ENCODE data around the gene SSBP2.

The SSBP2 gene

GRCh38 chr5:81424728-81425127 lies 326.2 kb downstream of the SSBP2 start:
- TF ChIP-seq, protein P1, sequence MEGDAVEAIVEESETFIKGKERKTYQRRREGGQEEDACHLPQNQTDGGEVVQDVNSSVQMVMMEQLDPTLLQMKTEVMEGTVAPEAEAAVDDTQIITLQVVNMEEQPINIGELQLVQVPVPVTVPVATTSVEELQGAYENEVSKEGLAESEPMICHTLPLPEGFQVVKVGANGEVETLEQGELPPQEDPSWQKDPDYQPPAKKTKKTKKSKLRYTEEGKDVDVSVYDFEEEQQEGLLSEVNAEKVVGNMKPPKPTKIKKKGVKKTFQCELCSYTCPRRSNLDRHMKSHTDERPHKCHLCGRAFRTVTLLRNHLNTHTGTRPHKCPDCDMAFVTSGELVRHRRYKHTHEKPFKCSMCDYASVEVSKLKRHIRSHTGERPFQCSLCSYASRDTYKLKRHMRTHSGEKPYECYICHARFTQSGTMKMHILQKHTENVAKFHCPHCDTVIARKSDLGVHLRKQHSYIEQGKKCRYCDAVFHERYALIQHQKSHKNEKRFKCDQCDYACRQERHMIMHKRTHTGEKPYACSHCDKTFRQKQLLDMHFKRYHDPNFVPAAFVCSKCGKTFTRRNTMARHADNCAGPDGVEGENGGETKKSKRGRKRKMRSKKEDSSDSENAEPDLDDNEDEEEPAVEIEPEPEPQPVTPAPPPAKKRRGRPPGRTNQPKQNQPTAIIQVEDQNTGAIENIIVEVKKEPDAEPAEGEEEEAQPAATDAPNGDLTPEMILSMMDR (IDR thresholded peaks at IDR 0.05; ENCODE audit: insufficient read depth, low read depth, low read length, missing control alignments), result no peak
- DNase-seq (ENCODE audit: low read depth), result no peak
- no peak overlapping the region for H3K4me3 ChIP-seq (ENCODE audit: low read length)

DNA sequence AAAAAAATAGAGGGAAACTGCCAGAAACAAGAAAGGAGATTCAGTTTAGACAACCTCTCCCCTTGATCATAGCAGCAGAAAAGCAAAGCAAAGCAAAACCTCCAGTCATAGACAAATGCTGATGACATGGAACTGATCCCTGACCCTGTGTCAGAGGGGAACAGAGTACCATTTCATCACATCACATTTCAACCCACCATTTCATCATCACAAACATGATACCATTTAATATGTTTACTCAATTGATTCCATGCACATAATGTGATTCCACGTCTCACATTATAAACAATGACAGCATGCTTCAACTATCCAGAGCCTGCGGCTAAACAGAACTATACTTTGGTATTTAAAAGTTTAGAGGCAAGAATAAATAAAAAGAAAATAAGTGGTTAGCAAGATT lies 328.2 kb downstream of the SSBP2 start:
- DNase-seq (ENCODE audit: low read depth), result peak; percentile 68
- no peak overlapping the region for H3K4me3 ChIP-seq (ENCODE audit: low read length)
- TF ChIP-seq, protein P1 (IDR thresholded peaks at IDR 0.05; ENCODE audit: insufficient read depth, low read depth, low read length, missing control alignments), result no peak

- peak; percentile 90 for DNase-seq (ENCODE audit: low read depth)
- no peak overlapping the region for H3K4me3 ChIP-seq (ENCODE audit: low read length)
- TF ChIP-seq, protein P1 (IDR thresholded peaks at IDR 0.05; ENCODE audit: insufficient read depth, low read depth, low read length, missing control alignments), result no peak
Measured at GRCh38 chr5:81420039-81420667, 330.7 kb downstream of the SSBP2 start.

GRCh38 chr5:81418606-81419005 lies 332.3 kb downstream of the SSBP2 start:
- H3K4me3 ChIP-seq (ENCODE audit: low read length), result no peak overlapping the region
- DNase-seq (ENCODE audit: low read depth), result no peak
- TF ChIP-seq, protein P1 (IDR thresholded peaks at IDR 0.05; ENCODE audit: insufficient read depth, low read depth, low read length, missing control alignments), result no peak

DNA sequence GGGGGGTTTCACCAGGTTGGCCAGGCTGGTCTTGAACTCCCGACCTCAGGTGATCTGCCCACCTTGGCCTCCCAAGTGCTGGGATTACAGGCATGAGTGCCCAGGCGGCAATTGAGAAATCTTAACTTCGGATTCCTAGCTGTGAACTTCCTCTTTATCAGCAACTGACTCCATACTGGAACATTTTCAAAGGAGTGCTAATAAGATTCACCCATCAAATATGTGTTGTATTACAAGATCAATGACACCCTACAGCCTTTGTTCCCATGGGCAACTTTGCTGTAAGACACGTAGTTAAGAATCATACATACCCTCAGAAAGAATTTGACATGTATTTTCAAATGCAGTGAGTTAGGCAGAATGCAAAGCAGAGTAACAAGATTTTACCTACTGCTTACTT lies 333.8 kb downstream of the SSBP2 start:
- DNase-seq (ENCODE audit: low read depth), result peak; percentile 82
- TF ChIP-seq, protein P1 (IDR thresholded peaks at IDR 0.05; ENCODE audit: insufficient read depth, low read depth, low read length, missing control alignments), result no peak
- no peak overlapping the region for H3K4me3 ChIP-seq (ENCODE audit: low read length)

- H3K4me3 ChIP-seq (ENCODE audit: low read length), result no peak overlapping the region
- no peak for DNase-seq (ENCODE audit: low read depth)
- TF ChIP-seq, protein P1 (IDR thresholded peaks at IDR 0.05; ENCODE audit: insufficient read depth, low read depth, low read length, missing control alignments), result no peak
Measured at GRCh38 chr5:81409896-81410295, 341.0 kb downstream of the SSBP2 start.

GRCh38 chr5:81409361-81409760 lies 341.5 kb downstream of the SSBP2 start:
- DNase-seq (ENCODE audit: low read depth), result no peak
- no peak overlapping the region for H3K4me3 ChIP-seq (ENCODE audit: low read length)
- TF ChIP-seq, protein P1 (IDR thresholded peaks at IDR 0.05; ENCODE audit: insufficient read depth, low read depth, low read length, missing control alignments), result no peak

All from epithelial cell of esophagus (primary cell).